ENCODE data around the gene TDRD9. TPM values are rescaled to one million over a fixed set of nuclear protein-coding genes. Genes with fewer than 3 reads are reported as not detected.
"Not testable (repeated sequence)": the region's sequence is repeated elsewhere in the genome, so short reads cannot be mapped to it uniquely, and the experiment has no call there.

Gene TDRD9
- total and polyA plus RNA-seq, 2 experiments from 2014 or later: not detected

- TF ChIP-seq EZH2phosphoT487 (IDR thresholded peaks at IDR 0.05; ENCODE audit: insufficient read depth, low read depth): no peak
- no peak for TF ChIP-seq EZH2 (IDR thresholded peaks at IDR 0.05; ENCODE audit: insufficient read depth, poor library complexity, severe bottlenecking)
- no peaks in the 10 kb centered on the region for H4K20me1 ChIP-seq (ENCODE audit: insufficient read depth)
- no peak overlapping the region for H3K4me2 ChIP-seq (ENCODE audit: unreplicated experiment)
- peaks cover 21% of the 10 kb centered on the region for H3K79me2 ChIP-seq (ENCODE audit: insufficient read depth)
- H3F3A ChIP-seq (ENCODE audit: insufficient read depth): peaks cover 16% of the 10 kb centered on the region; the same call in 1 of the 2 replicates
- H3K27ac ChIP-seq: no peak overlapping the region
- H2AFZ ChIP-seq: no peak overlapping the region
- peaks cover 26% of the 10 kb centered on the region; the same call in 1 of the 2 replicates for H3K36me3 ChIP-seq (ENCODE audit: low read depth)
- in situ Hi-C loops (cut with MboI): no loop called here
- no peak for DNase-seq
- H3K9ac ChIP-seq: no peak overlapping the region
- H3K9me3 ChIP-seq (ENCODE audit: low read depth): no peaks in the 10 kb centered on the region
- H3K4me3 ChIP-seq: no peak overlapping the region
- no peaks in the 10 kb centered on the region for H3K4me1 ChIP-seq (ENCODE audit: insufficient read depth)
- H3K27me3 ChIP-seq (replicated peaks; ENCODE audit: insufficient read depth): no peaks in the 10 kb centered on the region
- WGBS, 2 experiments (ENCODE audit: low coverage in 1 of 2, low lambda C conversion rate in 2 of 2, missing lambda C conversion rate in 2 of 2): 67 to 93% methylated on average over 3 to 6 of the region's 6 CpGs
- H3K9me2 ChIP-seq (ENCODE audit: insufficient read depth): no peaks in the 10 kb centered on the region
Observed at GRCh38 chr14:103910984-103911383, 17.3 kb upstream of the TDRD9 start.

- H3K27me3 ChIP-seq (replicated peaks; ENCODE audit: insufficient read depth): no peaks in the 10 kb centered on the region
- no peak for DNase-seq
- no peaks in the 10 kb centered on the region for H3K9me3 ChIP-seq (ENCODE audit: low read depth)
- peaks cover 6% of the 10 kb centered on the region; the same call in 1 of the 2 replicates for H3K4me1 ChIP-seq (ENCODE audit: insufficient read depth)
- no peak overlapping the region for H3K27ac ChIP-seq
- no peak overlapping the region for H2AFZ ChIP-seq
- H3K4me3 ChIP-seq: no peak overlapping the region
- H3K4me2 ChIP-seq (ENCODE audit: unreplicated experiment): no peak overlapping the region
- peaks cover 31% of the 10 kb centered on the region; the same call in 1 of the 2 replicates for H3K36me3 ChIP-seq (ENCODE audit: low read depth)
- no peaks in the 10 kb centered on the region for H3K9me2 ChIP-seq (ENCODE audit: insufficient read depth)
- peaks cover 67% of the 10 kb centered on the region for H3K79me2 ChIP-seq (ENCODE audit: insufficient read depth)
- WGBS, 2 experiments (ENCODE audit: low coverage in 1 of 2, low lambda C conversion rate in 2 of 2, missing lambda C conversion rate in 2 of 2): 82 to 84% methylated on average over 5 to 6 of the region's 6 CpGs
- in situ Hi-C loops (cut with MboI): no loop called here
- H3F3A ChIP-seq (ENCODE audit: insufficient read depth): peaks cover 16% of the 10 kb centered on the region; the same call in 1 of the 2 replicates
- no peak for TF ChIP-seq EZH2 (IDR thresholded peaks at IDR 0.05; ENCODE audit: insufficient read depth, poor library complexity, severe bottlenecking)
- TF ChIP-seq EZH2phosphoT487 (IDR thresholded peaks at IDR 0.05; ENCODE audit: insufficient read depth, low read depth): no peak
- H4K20me1 ChIP-seq (ENCODE audit: insufficient read depth): no peaks in the 10 kb centered on the region
- H3K9ac ChIP-seq: no peak overlapping the region
Observed at GRCh38 chr14:103915616-103916015, 12.6 kb upstream of the TDRD9 start.

GRCh38 chr14:103916636-103917262, 11.5 kb upstream of the TDRD9 start:
- peaks cover 10% of the 10 kb centered on the region; the same call in 1 of the 2 replicates for H3F3A ChIP-seq (ENCODE audit: insufficient read depth)
- TF ChIP-seq EZH2phosphoT487 (IDR thresholded peaks at IDR 0.05; ENCODE audit: insufficient read depth, low read depth): no peak
- TF ChIP-seq EZH2 (IDR thresholded peaks at IDR 0.05; ENCODE audit: insufficient read depth, poor library complexity, severe bottlenecking): no peak
- H3K4me2 ChIP-seq (ENCODE audit: unreplicated experiment): no peak overlapping the region
- 82 to 85% methylated on average over 14 of the region's 14 CpGs for WGBS, 2 experiments (ENCODE audit: low coverage in 1 of 2, low lambda C conversion rate in 2 of 2, missing lambda C conversion rate in 2 of 2)
- DNase-seq: no peak
- H3K79me2 ChIP-seq (ENCODE audit: insufficient read depth): peaks cover 74% of the 10 kb centered on the region
- no peaks in the 10 kb centered on the region for H4K20me1 ChIP-seq (ENCODE audit: insufficient read depth)
- H3K27me3 ChIP-seq (replicated peaks; ENCODE audit: insufficient read depth): no peaks in the 10 kb centered on the region
- no peaks in the 10 kb centered on the region for H3K9me2 ChIP-seq (ENCODE audit: insufficient read depth)
- H3K9ac ChIP-seq: no peak overlapping the region
- in situ Hi-C loops (cut with MboI): no loop called here
- H3K4me3 ChIP-seq: no peak overlapping the region
- peaks cover 29% of the 10 kb centered on the region; the same call in 1 of the 2 replicates for H3K36me3 ChIP-seq (ENCODE audit: low read depth)
- H3K27ac ChIP-seq: no peak overlapping the region
- H2AFZ ChIP-seq: no peak overlapping the region
- H3K4me1 ChIP-seq (ENCODE audit: insufficient read depth): peaks cover 7% of the 10 kb centered on the region; the same call in 1 of the 2 replicates
- no peaks in the 10 kb centered on the region for H3K9me3 ChIP-seq (ENCODE audit: low read depth)

- Histone ChIP-seq H3F3A (ENCODE audit: insufficient read depth) (no peaks in the 10 kb centered on the region), H3K4me3 (peak overlapping the region; percentile 96), H3K4me2 (ENCODE audit: unreplicated experiment) (peak overlapping the region; percentile 92), H3K9me2 (ENCODE audit: insufficient read depth) (no peaks in the 10 kb centered on the region), H3K27me3 (replicated peaks; ENCODE audit: insufficient read depth) (peaks cover 5% of the 10 kb centered on the region; the same call in 1 of the 2 replicates), H3K9ac (peak overlapping the region; percentile 88), H3K27ac (peak overlapping the region; percentile 62), H3K36me3 (ENCODE audit: low read depth) (0 out of 2 replicates have a peak, but pooled peaks cover 5% of the 10 kb centered on the region), H4K20me1 (ENCODE audit: insufficient read depth) (no peaks in the 10 kb centered on the region), H3K79me2 (ENCODE audit: insufficient read depth) (peaks cover 51% of the 10 kb centered on the region), H3K9me3 (ENCODE audit: low read depth) (no peaks in the 10 kb centered on the region), H3K4me1 (ENCODE audit: insufficient read depth) (peaks cover 7% of the 10 kb centered on the region; the same call in 1 of the 2 replicates), H2AFZ (peak overlapping the region; percentile 82)
- whole genome bisulfite sequencing, 2 experiments (ENCODE audit: low coverage in 1 of 2, low lambda C conversion rate in 2 of 2, missing lambda C conversion rate in 2 of 2): 2% methylated on average over 55 to 56 of the region's 58 CpGs
- in situ Hi-C loops (cut with MboI): no loop called here
- peak; percentile 95 for DNase-seq
- TF ChIP-seq EZH2 (IDR thresholded peaks at IDR 0.05; ENCODE audit: insufficient read depth, poor library complexity, severe bottlenecking) (no peak), EZH2phosphoT487 (IDR thresholded peaks at IDR 0.05; ENCODE audit: insufficient read depth, low read depth) (no peak)
Observed at GRCh38 chr14:103920981-103921854, 7.0 kb upstream of the TDRD9 start.

GRCh38 chr14:103921855-103922200, 6.4 kb upstream of the TDRD9 start:
- H3K9me3 ChIP-seq (ENCODE audit: low read depth); H3F3A ChIP-seq (ENCODE audit: insufficient read depth); H3K27me3 ChIP-seq (replicated peaks; ENCODE audit: insufficient read depth); DNase-seq; H4K20me1 ChIP-seq (ENCODE audit: insufficient read depth); H3K9ac ChIP-seq; H3K9me2 ChIP-seq (ENCODE audit: insufficient read depth); H3K36me3 ChIP-seq (ENCODE audit: low read depth); H3K4me1 ChIP-seq (ENCODE audit: insufficient read depth); in situ Hi-C loops (cut with MboI); H3K27ac ChIP-seq: not testable (repeated sequence)
- WGBS, 2 experiments (ENCODE audit: low coverage in 1 of 2, low lambda C conversion rate in 2 of 2, missing lambda C conversion rate in 2 of 2): 77 to 83% methylated on average over 12 of the region's 12 CpGs
- H3K4me3 ChIP-seq: peak overlapping the region; percentile 96; the same call in 1 of the 2 replicates
- H2AFZ ChIP-seq: peak overlapping the region; percentile 82
- H3K79me2 ChIP-seq (ENCODE audit: insufficient read depth): peaks cover 45% of the 10 kb centered on the region
- H3K4me2 ChIP-seq (ENCODE audit: unreplicated experiment): peak overlapping the region; percentile 43
